ENCODE results near the gene ADAM12.

- TF ChIP-seq EP300 (IDR thresholded peaks at IDR 0.05; ENCODE audit: borderline replicate concordance): no peak
- TF ChIP-seq TAF1 (IDR thresholded peaks at IDR 0.05; ENCODE audit: low read depth): no peak
- no peak for TF ChIP-seq ZBTB7A (IDR thresholded peaks at IDR 0.05; ENCODE audit: low read depth)
- TF ChIP-seq, protein P1, sequence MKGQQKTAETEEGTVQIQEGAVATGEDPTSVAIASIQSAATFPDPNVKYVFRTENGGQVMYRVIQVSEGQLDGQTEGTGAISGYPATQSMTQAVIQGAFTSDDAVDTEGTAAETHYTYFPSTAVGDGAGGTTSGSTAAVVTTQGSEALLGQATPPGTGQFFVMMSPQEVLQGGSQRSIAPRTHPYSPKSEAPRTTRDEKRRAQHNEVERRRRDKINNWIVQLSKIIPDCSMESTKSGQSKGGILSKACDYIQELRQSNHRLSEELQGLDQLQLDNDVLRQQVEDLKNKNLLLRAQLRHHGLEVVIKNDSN (IDR thresholded peaks at IDR 0.05): no peak
Observed at GRCh38 chr10:126130271-126130710, 258.0 kb downstream of the ADAM12 start.
